CD4-positive, alpha-beta T cell treated with Interleukin-2 at 100 ng/mL for 4 hours (primary cell): ENCODE measurements around the gene ENTREP1.

Source experiments
- DNase-seq: peaks from one replicate; pipeline ENCODE4 v3.0.0-alpha.2; 2020; ENCODE audit warnings: low spot score

Gene ENTREP1

DNA sequence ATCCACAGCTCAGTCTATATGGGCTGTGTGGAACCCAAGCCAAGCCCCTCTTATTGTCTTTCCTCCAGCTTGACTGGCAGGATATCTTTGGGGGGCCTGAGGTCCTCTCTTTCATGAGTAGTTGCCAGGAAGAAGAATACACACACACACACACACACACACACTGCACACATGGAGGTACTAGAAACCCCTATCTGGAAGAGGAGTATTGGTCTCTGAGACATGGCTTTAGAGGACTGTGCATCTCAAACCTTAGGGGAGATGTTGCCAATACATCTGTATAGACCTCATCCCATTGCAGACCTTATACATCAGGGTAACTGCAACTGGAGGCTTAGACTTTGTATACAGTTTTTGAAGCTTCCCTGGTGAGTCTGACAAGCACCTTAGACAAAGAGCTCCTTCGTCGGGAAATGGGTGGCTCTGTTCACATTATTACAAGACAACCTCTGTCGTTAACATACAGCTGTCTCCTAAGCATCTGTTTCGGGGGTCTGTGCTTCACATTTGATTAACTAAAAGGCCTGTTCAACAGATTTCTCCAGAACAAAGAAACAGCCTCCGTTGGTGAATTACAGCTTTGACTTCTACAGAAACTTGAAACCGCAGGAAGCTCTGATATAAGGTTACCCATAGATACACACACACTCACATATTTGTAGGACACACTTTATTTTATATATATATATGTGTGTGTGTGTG lies 5.5 kb upstream of the ENTREP1 start:
- DNase-seq = no peak

DNA sequence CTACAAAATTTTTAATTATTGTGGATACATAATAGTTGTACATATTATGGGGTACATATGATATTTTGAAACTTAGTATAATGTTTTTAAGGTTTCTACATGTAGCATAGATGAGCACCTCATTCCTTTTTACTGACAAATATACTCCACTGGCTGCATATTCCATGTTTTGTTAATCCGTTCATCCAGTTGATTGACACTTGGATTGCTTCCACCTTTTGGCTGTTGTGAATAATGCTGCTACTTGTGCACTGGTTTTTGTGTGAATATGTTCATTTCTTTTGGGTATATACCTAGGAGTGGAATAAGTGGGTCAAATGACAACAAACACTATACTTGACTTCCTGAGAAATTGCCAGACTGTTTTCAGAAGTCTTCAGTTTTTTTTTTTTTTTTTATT lies 2.8 kb upstream of the ENTREP1 start:
- DNase-seq = no peak

DNA sequence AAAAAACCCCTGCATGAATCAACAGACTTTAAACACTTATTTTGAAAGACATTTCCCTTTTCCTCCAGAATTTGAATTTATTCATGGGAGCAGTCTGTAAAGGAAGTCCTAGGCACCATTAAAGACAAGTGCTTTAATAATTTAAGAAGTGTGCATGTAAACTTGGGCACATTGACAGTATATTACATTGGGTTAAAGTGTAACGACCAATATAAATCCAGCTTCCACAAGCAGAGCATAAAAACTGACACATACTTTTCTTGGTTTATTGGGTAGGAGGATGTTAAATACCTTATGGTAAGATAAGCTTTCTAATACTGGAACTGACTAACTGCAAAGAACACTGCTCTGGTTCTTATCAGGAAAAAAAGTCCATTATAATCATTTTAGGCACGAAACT lies 1.2 kb upstream of the ENTREP1 start:
- DNase-seq = no peak

DNA sequence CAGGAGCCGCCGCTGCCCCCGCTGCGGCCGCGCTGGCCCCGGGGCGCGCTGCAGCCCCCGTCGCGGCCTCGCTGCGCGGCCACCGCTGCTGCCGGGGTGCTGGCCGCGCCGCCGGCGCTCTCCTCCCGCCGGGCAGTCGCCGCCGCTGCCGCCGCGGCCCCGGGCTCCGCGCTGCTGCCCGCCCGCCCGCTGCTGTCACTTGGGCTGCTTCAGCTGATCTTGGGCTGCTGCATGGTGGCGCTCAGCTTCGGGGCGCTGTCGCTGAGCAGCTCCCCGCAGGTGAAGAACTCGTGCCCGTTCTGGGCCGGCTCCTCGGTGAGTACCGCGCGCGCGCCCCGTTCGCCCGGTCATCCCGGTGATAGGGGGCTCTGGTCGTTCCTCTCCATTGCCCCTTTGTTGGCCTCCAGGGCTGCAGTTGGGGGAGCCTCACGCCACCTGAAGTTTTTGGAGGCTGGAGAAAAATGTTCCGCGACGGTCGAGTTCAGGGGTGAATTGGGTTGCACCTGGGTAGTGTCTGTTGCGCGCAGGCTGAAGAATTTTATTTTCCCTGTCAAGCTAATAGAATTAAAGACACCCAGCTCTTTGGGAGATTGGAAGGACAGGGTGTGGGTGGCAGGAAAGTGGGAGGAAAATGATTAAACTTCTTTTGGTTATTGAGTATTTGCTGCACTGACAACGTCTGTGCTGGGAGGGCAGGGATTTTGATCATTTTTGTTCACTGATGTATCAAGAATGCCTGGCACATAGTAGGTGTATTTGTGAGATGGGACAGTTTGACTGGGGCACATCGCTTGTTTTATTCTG lies 596 bp downstream of the ENTREP1 start:
- DNase-seq = no peak

DNA sequence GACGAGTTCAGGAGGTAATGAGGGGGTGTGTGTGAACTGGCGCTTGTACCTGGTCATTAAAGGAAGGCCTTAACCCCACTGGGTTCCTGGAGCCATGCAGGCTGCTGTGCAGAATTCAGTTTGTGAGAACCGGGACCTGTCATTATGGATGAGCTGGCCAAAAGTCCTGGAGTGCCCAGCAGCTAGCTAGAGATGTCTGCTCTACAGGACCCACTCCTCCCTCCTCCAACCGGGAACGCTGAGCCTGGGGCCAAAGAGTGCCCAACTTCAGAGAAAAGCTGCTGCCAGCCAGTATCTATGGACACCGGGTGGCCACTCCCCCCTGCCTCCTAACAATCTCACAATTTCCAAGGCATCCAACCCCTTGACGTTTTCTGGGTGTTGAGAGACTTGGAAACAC lies 1.2 kb downstream of the ENTREP1 start:
- no peak for DNase-seq

DNA sequence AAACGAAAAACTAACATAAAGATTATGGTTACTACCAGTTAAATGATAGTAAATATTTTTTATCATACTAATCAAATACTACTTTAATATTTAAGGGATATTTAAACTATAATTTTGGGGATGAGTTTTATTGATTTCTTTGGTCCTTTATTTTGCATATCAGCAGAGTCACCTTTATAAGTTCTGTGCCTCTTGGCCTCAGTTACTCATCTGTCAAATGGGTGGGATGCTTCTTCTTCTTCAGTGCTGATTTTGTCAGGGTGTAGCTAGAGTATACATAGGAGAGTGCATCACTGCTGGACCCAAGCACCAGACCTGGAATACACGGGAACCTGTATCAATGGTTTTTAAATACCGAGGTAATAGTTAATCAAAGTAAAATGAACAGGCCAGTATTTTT lies 5.6 kb downstream of the ENTREP1 start:
- DNase-seq = no peak

DNA sequence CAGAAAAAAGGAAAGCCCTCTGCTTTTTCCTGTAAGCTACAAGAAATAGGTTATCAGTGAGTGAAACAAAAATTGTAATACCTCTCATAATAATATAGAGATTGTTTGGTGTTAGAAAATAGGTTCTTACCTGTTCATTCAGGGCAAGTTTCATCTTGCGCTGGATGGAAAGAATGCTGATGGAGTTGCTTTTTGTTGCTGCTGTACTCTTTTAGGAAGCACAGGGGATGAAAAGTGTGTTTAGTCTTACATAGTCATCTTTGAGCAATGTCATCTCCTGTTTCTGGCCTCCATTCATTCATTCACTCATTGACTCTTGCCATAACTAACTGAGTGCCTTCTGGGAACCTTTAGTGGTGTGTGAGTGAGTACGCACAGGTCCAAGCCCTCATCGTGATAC lies 6.4 kb downstream of the ENTREP1 start:
- DNase-seq = no peak

DNA sequence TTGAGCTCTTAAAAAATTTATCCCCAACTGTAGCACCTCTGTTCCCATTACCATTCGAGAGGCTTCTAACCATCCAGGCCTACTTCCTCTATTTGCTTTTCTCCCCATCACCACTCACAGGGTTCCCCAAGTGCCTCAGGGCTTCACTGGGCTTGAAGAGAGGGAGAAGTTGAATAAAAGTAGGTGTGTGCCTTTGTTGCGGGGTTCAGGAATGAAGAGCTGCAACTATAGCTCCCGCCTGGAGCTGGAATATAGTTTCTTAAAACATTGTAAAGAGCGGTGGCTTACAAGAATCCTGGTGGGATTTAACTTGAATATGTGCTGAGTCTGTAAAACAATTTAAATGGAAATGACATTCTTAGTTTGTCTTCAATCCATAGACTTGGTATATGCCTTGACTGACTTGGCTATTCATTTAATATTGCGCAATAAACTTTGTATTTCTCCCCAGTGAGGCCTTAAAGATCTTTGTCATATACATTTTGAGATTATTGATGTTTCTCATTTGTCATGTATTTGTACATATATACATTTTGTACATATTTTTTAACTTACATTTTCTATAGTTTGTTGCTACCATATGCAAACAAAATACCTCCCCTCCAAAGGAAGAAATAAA lies 7.2 kb downstream of the ENTREP1 start:
- no peak for DNase-seq

DNA sequence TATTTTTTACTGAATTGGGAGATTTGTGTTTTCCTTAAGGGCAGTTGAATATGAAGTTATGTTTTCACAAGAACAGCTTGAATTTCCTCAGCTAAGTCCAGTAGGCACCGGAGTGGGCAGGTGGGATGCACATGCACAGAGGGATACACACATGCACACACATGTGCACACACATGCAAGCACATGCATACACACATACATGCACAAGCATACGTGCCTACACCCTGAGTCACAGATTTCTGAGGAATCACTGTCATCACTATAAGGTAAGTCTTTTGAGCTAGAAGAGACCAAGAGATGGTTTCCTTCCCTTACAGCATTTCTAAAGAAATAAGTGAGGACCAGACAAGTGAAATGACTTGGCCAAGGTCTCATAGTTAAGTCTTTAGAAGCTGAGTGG lies 8.7 kb downstream of the ENTREP1 start:
- DNase-seq = no peak

DNA sequence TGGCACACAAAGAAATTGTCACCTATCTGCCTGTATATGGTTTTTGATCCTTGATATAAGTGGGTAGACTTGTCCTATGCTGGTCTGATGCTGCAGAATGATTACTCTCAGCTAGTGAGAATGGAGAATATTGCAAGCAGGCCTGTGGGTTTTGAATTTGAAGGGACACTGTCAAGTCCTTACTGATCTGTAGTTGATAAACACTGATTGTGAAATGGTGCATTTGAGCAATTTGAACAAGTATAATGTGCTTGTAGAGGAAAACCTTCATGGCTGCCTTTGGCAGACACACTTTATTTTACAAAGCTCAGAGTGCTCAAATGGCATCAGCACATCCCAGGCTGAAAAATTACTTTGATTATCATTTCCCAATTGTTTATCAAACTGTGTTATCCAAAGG lies 9.3 kb downstream of the ENTREP1 start:
- no peak for DNase-seq

DNA sequence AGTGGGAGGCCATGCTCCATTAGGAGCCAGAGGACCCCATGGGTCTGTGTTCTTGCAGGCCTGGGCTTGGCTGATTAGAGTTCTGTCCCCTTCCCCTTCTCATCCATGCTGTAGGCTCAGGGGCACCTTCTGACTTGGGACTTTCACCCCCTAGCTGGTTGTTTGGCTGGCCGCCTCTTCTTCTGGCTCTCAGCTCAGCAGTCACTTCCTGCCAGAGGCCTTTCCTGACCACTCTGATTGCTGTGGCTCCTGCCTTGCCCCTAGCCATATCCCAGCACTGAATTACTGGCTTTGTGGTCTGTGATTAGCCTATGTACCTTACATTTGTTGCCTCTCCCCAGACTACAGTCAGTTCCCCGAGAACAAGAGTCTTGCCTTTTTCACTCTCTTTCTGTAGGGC lies 14.6 kb downstream of the ENTREP1 start:
- DNase-seq = no peak

DNA sequence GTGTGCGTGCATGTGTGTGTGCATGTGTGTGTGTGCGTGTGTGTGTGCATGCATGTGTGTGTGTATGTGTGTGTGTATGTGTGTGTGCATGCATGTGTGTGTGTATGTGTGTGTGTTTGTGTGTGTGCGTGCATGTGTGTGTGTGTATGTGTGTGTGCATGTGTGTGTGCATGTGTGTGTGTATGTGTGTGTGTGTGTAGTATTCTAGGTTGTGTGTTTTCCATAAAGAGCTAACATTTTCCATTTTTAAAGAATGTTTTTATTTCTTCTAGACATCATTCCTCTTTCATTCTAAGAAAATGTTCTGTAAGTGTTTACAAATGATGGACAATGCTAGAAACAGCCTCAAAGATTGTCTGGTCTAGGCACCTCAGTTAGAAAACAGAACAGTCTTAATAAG lies 15.6 kb downstream of the ENTREP1 start:
- DNase-seq = no peak

DNA sequence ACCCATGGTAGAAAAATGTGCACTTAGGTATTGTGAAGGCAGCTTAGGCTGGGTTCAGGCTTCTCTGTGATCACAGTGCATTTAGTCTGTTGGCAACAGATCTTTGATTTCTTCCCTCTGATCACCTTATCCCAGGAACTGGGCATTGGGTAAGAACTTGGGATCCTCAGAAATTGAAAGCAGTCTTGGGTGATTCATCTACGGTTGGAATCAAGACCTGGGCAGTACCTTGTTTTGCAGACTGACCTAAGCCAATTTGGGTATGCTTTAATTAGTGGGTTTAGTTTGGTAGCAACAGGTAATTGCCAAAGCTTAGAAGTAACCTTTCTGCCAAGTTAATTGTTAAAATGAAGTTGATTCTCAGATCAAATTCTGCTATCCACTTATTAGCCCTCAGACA lies 17.8 kb downstream of the ENTREP1 start:
- no peak for DNase-seq

DNA sequence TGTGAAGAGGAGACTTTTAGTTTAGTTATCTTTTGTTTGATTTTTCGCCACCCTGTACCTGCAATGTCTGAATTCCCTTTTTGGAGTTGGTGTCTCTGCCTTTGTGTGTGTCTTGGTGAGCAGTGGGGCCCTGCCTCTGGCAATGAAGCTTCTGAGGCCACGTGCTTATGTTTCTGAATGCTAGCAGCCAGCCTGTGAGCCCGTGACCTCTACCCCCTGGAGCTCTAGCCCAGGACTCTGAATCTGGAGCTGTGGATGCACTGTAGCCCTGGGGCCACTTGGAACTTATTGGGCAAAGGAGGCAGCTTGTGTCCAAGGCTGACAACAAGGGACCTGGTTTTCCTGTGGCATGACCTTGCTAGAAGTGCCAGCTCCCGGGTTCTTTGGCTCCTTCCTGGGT lies 19.4 kb downstream of the ENTREP1 start:
- no peak for DNase-seq

DNA sequence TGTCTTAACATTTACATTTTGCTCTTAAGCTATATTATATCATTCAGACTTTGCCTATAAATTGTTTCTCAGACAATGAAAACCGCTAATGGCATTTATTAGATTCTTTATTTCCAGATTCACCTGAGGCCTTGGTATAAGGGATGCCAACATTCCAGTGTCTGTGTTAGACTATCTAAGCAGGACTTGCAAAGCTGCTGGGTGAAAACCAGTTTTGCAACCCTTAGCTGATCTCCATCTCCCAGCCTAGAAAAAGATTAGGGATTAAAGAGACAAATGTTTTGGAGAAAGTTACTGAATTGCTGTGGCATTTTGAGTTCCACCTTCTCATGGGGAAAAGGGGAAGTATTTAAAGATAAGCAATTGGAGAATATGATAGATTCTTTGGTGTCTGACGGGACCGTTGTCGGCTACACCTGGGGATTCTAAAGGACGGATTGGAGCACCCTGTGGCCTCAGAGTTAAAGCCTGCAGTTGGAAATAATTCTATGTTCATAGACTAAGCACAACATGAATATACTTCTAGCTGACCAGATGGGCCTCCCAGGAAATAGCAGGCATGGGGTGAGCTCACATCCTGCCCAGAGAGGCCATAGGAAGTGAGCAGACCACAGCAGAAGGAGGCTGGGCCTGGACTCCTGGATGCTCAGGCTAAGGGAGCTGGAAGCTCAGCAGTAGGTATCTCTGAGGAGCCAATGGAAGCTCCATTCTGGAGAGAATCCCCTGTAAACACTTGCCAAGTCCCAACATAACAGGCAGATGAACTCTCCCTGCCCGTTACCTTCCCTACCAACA lies 21.8 kb downstream of the ENTREP1 start:
- DNase-seq = no peak

DNA sequence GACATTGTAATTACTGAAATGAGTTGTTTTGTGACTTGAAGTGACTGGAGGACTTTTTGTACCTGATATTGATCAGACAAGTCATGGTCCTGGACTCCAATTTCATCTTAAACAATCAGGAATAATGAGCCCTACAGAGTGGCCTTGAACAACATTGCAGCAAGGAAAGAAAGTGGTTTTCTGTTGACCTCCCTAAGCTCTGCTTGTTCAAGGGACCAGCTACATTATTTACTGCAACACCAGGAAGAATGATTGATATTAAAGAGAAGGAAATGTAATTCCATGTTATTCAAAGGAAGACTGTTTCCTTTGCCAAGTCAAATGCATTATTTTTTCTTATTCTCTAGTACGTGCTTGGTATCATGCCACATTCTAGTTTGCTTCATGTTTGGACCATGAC lies 22.6 kb downstream of the ENTREP1 start:
- no peak for DNase-seq

DNA sequence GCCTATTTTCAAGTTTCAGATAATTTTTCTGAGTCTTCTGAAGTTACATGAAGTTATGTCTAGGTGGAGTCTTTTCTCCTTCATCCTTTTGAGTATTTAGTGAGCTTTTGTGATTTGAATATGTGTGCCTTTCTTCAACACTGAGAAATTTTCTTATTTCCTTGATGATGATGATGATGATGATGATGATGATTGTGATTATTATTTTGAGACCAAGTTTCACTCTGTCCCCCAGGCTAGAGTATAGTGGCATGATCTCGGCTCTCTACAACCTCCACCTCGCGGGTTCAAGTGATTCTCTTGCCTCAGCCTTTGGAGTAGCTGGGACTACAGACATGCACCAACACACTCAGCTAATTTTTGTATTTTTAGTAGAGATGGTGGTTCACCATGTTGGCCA lies 26.2 kb downstream of the ENTREP1 start:
- DNase-seq = no peak

DNA sequence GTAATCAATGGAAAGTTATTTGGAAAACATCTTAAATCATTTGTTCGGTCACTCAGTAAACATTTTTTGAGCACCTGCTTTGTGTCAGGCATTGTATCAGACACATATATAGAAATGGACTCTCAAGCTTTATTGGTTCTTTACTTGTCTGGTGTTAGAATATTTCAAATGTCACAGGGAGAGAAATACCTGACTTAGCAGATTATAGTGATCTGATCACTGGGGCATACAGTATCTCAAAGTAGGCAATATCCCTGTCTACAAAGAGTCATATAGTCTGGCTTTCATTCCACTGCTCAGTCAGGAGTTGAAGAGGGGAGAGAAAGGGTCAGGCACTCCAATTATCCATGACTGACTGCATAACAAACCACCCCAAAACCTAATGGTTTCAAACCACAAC lies 30.2 kb downstream of the ENTREP1 start:
- DNase-seq = no peak

DNA sequence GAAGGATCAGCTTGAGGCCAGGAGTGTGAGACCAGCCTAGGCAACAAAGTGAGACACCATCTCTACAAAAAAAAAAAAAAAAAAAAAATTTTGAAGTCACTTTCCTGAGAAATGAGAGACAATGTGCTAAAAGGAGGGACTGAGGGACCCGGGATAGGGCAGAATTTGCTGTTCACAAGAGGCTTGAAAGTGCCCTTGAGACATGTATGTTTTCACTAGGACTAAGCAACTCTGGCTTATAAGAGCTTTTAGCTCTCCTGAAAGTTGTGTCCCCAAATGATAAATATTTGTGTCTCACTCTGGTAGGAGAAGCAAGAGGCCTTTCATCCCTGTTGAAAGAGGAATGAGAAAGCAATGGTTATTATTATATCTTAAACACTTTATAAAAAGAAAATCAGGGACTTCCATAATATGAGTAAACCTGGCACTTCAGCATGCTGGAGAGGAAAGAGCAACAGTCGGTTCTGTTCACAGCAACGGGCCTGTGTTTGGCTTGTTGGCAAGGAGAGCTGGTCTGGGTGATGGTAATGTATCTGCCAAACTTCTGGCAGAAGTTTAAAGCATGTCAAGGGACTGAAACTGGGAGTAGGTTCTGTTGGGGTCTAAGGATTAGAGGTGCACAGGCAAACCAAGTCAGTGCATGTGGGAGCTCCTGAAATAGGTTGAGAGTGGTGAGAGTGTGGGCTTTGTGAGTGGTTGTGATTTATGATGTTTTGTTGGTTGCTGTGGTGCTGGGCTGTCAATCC lies 32.2 kb downstream of the ENTREP1 start:
- no peak for DNase-seq

DNA sequence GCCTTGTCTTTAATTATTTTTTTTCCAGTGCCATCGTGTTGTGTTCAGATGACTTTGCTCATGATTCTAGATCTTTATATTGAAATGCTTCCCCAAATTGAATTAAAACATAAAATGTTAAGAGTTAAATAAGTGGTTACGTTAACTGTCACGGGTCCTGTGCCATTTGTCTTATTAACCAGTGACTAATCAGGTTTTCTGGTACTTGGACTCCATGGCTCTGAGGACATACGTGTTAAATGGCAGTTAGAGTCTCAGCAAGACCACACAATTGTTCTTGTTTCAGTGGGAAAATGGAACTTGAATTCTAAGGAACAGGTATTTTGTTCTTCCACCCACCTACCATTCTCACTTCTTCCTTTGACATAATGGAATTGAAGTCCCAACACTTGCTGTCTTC lies 32.8 kb downstream of the ENTREP1 start:
- no peak for DNase-seq

DNA sequence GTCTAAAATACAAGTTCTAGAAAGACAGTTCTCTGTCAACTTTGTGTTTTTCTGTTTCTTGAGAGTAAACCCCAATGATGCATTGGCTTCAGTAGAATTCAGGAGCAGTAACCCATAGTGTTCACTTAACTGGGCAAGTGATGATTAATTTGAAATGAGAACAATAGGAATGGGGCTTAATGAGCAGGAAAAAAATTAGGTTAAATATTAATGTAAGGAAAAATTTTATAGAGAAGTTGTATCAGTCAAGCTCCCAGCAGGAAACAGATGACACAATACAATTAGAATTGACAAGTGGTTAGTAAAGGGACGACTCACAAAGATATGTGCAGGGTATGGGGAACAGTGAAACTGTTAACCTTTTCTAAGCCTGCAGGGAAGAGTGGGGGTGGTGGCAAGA lies 38.2 kb downstream of the ENTREP1 start:
- no peak for DNase-seq
